ENCODE measurements around the gene SNF8.

Gene SNF8

GRCh38 chr17:48928876-48929811 is 15.5 kb downstream of the SNF8 start:
- no peak for DNase-seq

- DNase-seq: no peak
Measured at GRCh38 chr17:48927978-48928745, 16.5 kb downstream of the SNF8 start.

GRCh38 chr17:48925991-48926342 is 18.7 kb downstream of the SNF8 start:
- no peak for DNase-seq

- no peak for DNase-seq
Measured at GRCh38 chr17:48925251-48925990, 19.2 kb downstream of the SNF8 start.

- DNase-seq: peak; percentile 84
Measured at GRCh38 chr17:48915459-48916282, 29.0 kb downstream of the SNF8 start.

- DNase-seq: no peak
Measured at GRCh38 chr17:48912476-48912875, 32.2 kb downstream of the SNF8 start.

- no peak for DNase-seq
Measured at GRCh38 chr17:48910370-48910769, 34.3 kb downstream of the SNF8 start.

GRCh38 chr17:48909783-48910182 is 34.9 kb downstream of the SNF8 start:
- DNase-seq: no peak

GRCh38 chr17:48908853-48909394 is 35.7 kb downstream of the SNF8 start:
- DNase-seq: peak; percentile 96

GRCh38 chr17:48908047-48908843 is 36.4 kb downstream of the SNF8 start, which contains the start of gene UBE2Z:
Gene UBE2Z (plus strand): TSS chr17:48908407. CDS start chr17:48908504, 97 bp downstream.
- peak; percentile 94 for DNase-seq

- no peak for DNase-seq
Measured at GRCh38 chr17:48907713-48908046, 37.0 kb downstream of the SNF8 start.

- no peak for DNase-seq
Measured at GRCh38 chr17:48905987-48906515, 38.6 kb downstream of the SNF8 start.

- no peak for DNase-seq
Measured at GRCh38 chr17:48904428-48904827, 40.2 kb downstream of the SNF8 start.

- DNase-seq: no peak
Measured at GRCh38 chr17:48903401-48903800, 41.2 kb downstream of the SNF8 start.

- no peak for DNase-seq
Measured at GRCh38 chr17:48901241-48901640, 43.4 kb downstream of the SNF8 start.

GRCh38 chr17:48894886-48895285 is 49.8 kb downstream of the SNF8 start:
- DNase-seq: no peak

GRCh38 chr17:48893646-48894508 is 50.8 kb downstream of the SNF8 start:
- DNase-seq: no peak

- DNase-seq: no peak
Measured at GRCh38 chr17:48892940-48893645, 51.5 kb downstream of the SNF8 start.

GRCh38 chr17:48890086-48890485 is 54.6 kb downstream of the SNF8 start:
- no peak for DNase-seq

All from activated CD8-positive, alpha-beta memory T cell treated with anti-CD3 and anti-CD28 coated beads for 24 hours (primary cell).